Ovary (tissue), 9 donors: ENCODE data around the gene NEK1. TPM values are rescaled to one million over a fixed set of nuclear protein-coding genes. Genes with fewer than 3 reads are reported as not detected.
"Not testable (repeated sequence)": the region's sequence is repeated elsewhere in the genome, so short reads cannot be mapped to it uniquely, and the experiment has no call there.

Experiments
- DNase-seq, 5 donors: peaks; one replicate each; pipeline ENCODE4 v3.0.0-alpha.2; 2019 to 2020
- H3K27ac ChIP-seq, 2 donors: fragments of 200-600 bp; one replicate each; pipeline versions ENCODE4 v1.5.1 to v1.8.0; 2019 to 2022
- H3K27me3 ChIP-seq: fragments of 200-600 bp; one replicate; pipeline ENCODE4 v1.8.0; 2022
- H3K36me3 ChIP-seq: fragments of 200-600 bp; sonication (generic); one replicate; pipeline ENCODE4 v1.5.1; 2019
- H3K4me1 ChIP-seq: one replicate; pipeline ENCODE4 v1.8.1; 2013; ENCODE audit warnings: mild to moderate bottlenecking, moderate library complexity; ENCODE audit not compliant: insufficient read depth
- H3K4me3 ChIP-seq: fragments of 200-600 bp; sonication (generic); one replicate; pipeline ENCODE4 v1.5.1; 2017
- H3K9me3 ChIP-seq, 2 donors: fragments of 200-600 bp in 1 of 2; sonication (generic) in 1 of 2; one replicate each; pipeline versions ENCODE4 v1.5.1 to v1.8.1; 2013 to 2019; ENCODE audit warnings: mild to moderate bottlenecking in 1 of 2, moderate library complexity in 1 of 2
- EP300 ChIP-seq: sonication (generic); formaldehyde crosslinking; IDR thresholded peaks from one replicate; pipeline ENCODE4 v1.6.1; 2017; ENCODE audit warnings: antibody characterized with exemption
- POLR2A ChIP-seq: fragments of 450-650 bp; IDR thresholded peaks from one replicate; pipeline ENCODE4 v1.6.1; 2017; ENCODE audit warnings: antibody characterized with exemption, mild to moderate bottlenecking, moderate library complexity
- WGBS, 3 donors: extraction: QIAGEN DNeasy Blood & Tissue Kit in 1 of 3; methylation state at CpG; one replicate each; pipeline versions ENCODE4 v1.1.5 to v1.1.7; 2013 to 2017; 5-methylcytosine and 5-hydroxymethylcytosine counted together
- intact Hi-C, 4 donors: fragments of 100-400 bp; cut with DNase I; formaldehyde crosslinking; loops; one replicate each; pipeline versions ENCODE4 v1.11.0 to v1.15.1; 2022 to 2023
- polyA plus RNA-seq, 2 donors: library from polyadenylated mRNA; stranded (reverse); fragments of 200-250 nt in 1 of 2; fragments of 350-450 nt in 1 of 2; fragmentation: Illumina TruSeq in 1 of 2; extraction: RNeasy Lipid Tissue Mini Kit (QIAGEN cat#74804) in 1 of 2; gene quantifications; one replicate each; pipeline ENCODE4 v1.2.3, GENCODE V29; 2013 to 2014
- total RNA-seq, 7 donors: library from RNA; depleted of rRNA in 2 of 7; stranded (reverse); fragments of >200 nt in 2 of 7; fragmentation: NEBNext Ultra II Directional in 3 of 7; extraction: Animal tissue kit (Norgen Biotek cat#: 25700) in 3 of 7; gene quantifications; one replicate each; pipeline versions ENCODE4 v1.1.0 to v1.2.4, GENCODE V29; 2016 to 2023
- TF ChIP-seq, protein P1 (sequence below), 3 donors: fragments of 450-650 bp in 2 of 3; fragments of 200-600 bp in 1 of 3; IDR thresholded peaks; one replicate each; pipeline versions ENCODE4 v1.5.1 to v1.8.0; 2016 to 2022; ENCODE audit warnings: antibody characterized with exemption in 3 of 3, mild to moderate bottlenecking in 1 of 3
- donor health status: DM: no; HTN: no; CAD: no; lungs with moderate emphysema.
- donor health status: DM: no; HTN: no; CAD: no.
- donor health status: Bipolar disorder and iron deficiency.
- donor health status: DM: yes; HTN: yes; CAD: no.
- donor health status: DM: no; HTN: no; CAD: no.
- donor health status: DM: yes; HTN: yes; CAD: no.

Gene NEK1
- total and polyA plus RNA-seq, 9 donors: 8.7 to 29.5 (median 22.0) TPM

DNA sequence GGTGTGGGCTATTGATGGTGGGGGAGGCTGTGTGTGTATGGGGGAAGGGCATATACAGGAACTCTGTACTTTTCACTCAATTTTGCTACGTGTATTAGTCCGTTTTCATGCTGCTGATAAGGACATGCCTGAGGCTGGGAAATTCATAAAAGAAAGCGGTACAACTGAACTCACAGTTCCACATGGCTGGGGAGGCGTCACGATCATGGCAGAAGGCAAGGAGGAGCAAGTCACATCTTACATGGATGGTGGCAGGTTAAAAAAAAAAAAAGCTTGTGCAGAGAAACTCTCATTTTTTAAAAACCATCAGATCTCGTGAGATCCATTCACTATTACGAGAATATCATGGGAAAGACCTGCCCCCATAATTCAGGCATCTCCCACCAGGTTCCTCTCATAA is 152.3 kb downstream of the NEK1 start:
- intact Hi-C loops: no loop called here
- no peak overlapping the region for H3K4me3 ChIP-seq
- H3K27ac ChIP-seq: no peak overlapping the region
- no peak for DNase-seq
- H3K27me3 ChIP-seq: no peaks in the 10 kb centered on the region
- H3K36me3 ChIP-seq: no peaks in the 10 kb centered on the region
- WGBS, 3 donors: 94 to 98% (median 96%) methylated on average over 7 of the region's 7 CpGs
- no peaks in the 10 kb centered on the region for H3K4me1 ChIP-seq
- no peak for TF ChIP-seq EP300
- TF ChIP-seq POLR2A: no peak
- TF ChIP-seq, protein P1, sequence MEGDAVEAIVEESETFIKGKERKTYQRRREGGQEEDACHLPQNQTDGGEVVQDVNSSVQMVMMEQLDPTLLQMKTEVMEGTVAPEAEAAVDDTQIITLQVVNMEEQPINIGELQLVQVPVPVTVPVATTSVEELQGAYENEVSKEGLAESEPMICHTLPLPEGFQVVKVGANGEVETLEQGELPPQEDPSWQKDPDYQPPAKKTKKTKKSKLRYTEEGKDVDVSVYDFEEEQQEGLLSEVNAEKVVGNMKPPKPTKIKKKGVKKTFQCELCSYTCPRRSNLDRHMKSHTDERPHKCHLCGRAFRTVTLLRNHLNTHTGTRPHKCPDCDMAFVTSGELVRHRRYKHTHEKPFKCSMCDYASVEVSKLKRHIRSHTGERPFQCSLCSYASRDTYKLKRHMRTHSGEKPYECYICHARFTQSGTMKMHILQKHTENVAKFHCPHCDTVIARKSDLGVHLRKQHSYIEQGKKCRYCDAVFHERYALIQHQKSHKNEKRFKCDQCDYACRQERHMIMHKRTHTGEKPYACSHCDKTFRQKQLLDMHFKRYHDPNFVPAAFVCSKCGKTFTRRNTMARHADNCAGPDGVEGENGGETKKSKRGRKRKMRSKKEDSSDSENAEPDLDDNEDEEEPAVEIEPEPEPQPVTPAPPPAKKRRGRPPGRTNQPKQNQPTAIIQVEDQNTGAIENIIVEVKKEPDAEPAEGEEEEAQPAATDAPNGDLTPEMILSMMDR (IDR thresholded peaks at IDR 0.05): no peak
- H3K9me3 ChIP-seq: no peaks in the 10 kb centered on the region

- H3K4me3 ChIP-seq: no peak overlapping the region
- no peak overlapping the region for H3K27ac ChIP-seq
- intact Hi-C loops: no loop called here
- no peaks in the 10 kb centered on the region for H3K9me3 ChIP-seq
- TF ChIP-seq, protein P1 (IDR thresholded peaks at IDR 0.05): no peak
- TF ChIP-seq POLR2A (no peak), EP300 (no peak)
- H3K36me3 ChIP-seq: no peaks in the 10 kb centered on the region
- no peak for DNase-seq
- no peaks in the 10 kb centered on the region for H3K27me3 ChIP-seq
- no peaks in the 10 kb centered on the region for H3K4me1 ChIP-seq
Observed at GRCh38 chr4:169458575-169458974, 153.8 kb downstream of the NEK1 start.

- H3K36me3 ChIP-seq, intact Hi-C loops, DNase-seq, H3K9me3 ChIP-seq, H3K27ac ChIP-seq, H3K27me3 ChIP-seq, H3K4me3 ChIP-seq, H3K4me1 ChIP-seq: not testable (repeated sequence)
- 92 to 100% (median 98%) methylated on average over 1 of the region's 1 CpG for WGBS, 3 donors
Observed at GRCh38 chr4:169452644-169453043, 159.7 kb downstream of the NEK1 start.

DNA sequence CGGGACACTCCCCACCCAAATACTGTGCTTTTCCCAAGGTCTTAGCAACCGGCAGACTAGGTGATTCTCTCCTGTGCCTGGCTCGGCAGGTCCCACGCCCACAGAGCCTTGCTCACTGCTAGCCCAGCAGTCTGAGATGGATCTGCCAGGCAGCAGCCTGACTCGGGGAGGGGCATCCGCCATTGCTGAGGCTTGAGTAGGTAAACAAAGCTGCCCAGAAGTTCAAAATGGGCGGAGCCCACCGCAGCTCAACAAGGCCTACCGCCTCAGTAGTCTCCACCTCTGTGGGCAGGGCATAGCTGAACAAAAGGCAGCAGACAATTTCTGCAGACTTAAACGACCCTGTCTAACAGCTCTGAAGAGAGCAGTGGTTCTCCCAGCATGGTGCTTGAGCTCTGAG is 163.4 kb downstream of the NEK1 start:
- H3K9me3 ChIP-seq, H3K4me3 ChIP-seq, H3K36me3 ChIP-seq, DNase-seq, H3K27me3 ChIP-seq, intact Hi-C loops, H3K27ac ChIP-seq, H3K4me1 ChIP-seq: not testable (repeated sequence)
- 81 to 95% (median 84%) methylated on average over 10 of the region's 10 CpGs for WGBS, 3 donors

GRCh38 chr4:169446824-169447223 is 165.6 kb downstream of the NEK1 start:
- H3K4me3 ChIP-seq: no peak overlapping the region
- DNase-seq: no peak
- no peak for TF ChIP-seq EP300
- TF ChIP-seq POLR2A: no peak
- TF ChIP-seq, protein P1 (IDR thresholded peaks at IDR 0.05): no peak
- intact Hi-C loops: no loop called here
- H3K9me3 ChIP-seq: peaks cover 0 to 5% of the 10 kb centered on the region in 2 donors
- H3K4me1 ChIP-seq: no peaks in the 10 kb centered on the region
- no peak overlapping the region for H3K27ac ChIP-seq
- H3K36me3 ChIP-seq: no peaks in the 10 kb centered on the region
- WGBS, 3 donors: 94 to 96% (median 94%) methylated on average over 4 of the region's 4 CpGs
- no peaks in the 10 kb centered on the region for H3K27me3 ChIP-seq

DNA sequence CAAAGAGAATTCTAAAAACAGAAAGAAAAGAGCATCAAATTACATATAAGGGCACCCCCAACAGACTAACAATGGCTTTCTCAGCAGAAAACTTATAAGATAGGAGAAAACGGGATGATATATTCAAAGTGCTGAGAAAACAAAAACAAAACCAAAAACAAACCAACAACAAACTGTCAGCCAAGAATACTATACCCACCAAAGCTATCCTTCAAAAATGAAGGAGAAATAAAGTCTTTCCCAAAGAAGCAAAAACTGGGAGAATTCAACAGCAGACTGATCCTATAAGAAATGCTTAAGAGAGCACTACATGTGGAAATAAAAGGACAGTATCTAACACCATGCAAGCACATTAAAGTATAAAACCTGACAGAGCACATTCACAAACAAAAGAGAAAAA is 168.6 kb downstream of the NEK1 start:
- Histone ChIP-seq H3K4me3 (no peak overlapping the region), H3K36me3 (no peaks in the 10 kb centered on the region), H3K4me1 (peaks cover 3% of the 10 kb centered on the region), H3K27me3 (no peaks in the 10 kb centered on the region), H3K9me3 (peaks cover 0 to 5% of the 10 kb centered on the region in 2 donors), H3K27ac (no peak overlapping the region)
- TF ChIP-seq EP300: no peak
- TF ChIP-seq, protein P1 (IDR thresholded peaks at IDR 0.05): no peak
- no peak for TF ChIP-seq POLR2A
- intact Hi-C loops: no loop called here
- no peak for DNase-seq
- WGBS, 3 donors: 84 to 100% (median 87%) methylated on average over 1 of the region's 1 CpG
